ENCODE data around the gene NRXN3.

The NRXN3 gene

GRCh38 chr14:79693935-79694334 is 1523.8 kb downstream of the NRXN3 start:
- H3K79me2 ChIP-seq (ENCODE audit: insufficient read depth, low read length), result no peaks in the 10 kb centered on the region
- no peaks in the 10 kb centered on the region for H3K9me2 ChIP-seq (replicated peaks; ENCODE audit: insufficient read depth, low read length)
- no peaks in the 10 kb centered on the region for H3K27me3 ChIP-seq (ENCODE audit: low read length)
- H2AFZ ChIP-seq (ENCODE audit: low read depth, low read length, severe bottlenecking), result no peak overlapping the region
- no peaks in the 10 kb centered on the region for H3F3A ChIP-seq (ENCODE audit: insufficient read depth)
- no peaks in the 10 kb centered on the region for H4K20me1 ChIP-seq (ENCODE audit: low read depth, low read length)
- no peak overlapping the region for H3K4me3 ChIP-seq (ENCODE audit: insufficient read depth, low read length, poor library complexity, severe bottlenecking)
- no peak overlapping the region for H3K27ac ChIP-seq (ENCODE audit: low read depth, low read length)
- no peak overlapping the region for H3K9ac ChIP-seq (ENCODE audit: low read length)
- no peaks in the 10 kb centered on the region for H3K36me3 ChIP-seq (ENCODE audit: low read length)
- TF ChIP-seq EZH2phosphoT487 (conservative IDR thresholded peaks at IDR 0.05; ENCODE audit: low read length) (no peak), CTCF (IDR thresholded peaks at IDR 0.05; ENCODE audit: insufficient read depth, low read length, poor library complexity, severe bottlenecking) (no peak)
- no peak overlapping the region for H3K4me2 ChIP-seq (ENCODE audit: low read depth, low read length, poor library complexity, severe bottlenecking)
- H3K9me3 ChIP-seq (ENCODE audit: insufficient read depth, low read length), result no peaks in the 10 kb centered on the region

- no peak overlapping the region for H3K4me2 ChIP-seq (ENCODE audit: low read depth, low read length, poor library complexity, severe bottlenecking)
- H4K20me1 ChIP-seq (ENCODE audit: low read depth, low read length), result no peaks in the 10 kb centered on the region
- TF ChIP-seq EZH2phosphoT487 (conservative IDR thresholded peaks at IDR 0.05; ENCODE audit: low read length), result no peak
- TF ChIP-seq CTCF (IDR thresholded peaks at IDR 0.05; ENCODE audit: insufficient read depth, low read length, poor library complexity, severe bottlenecking), result no peak
- no peak overlapping the region for H3K4me3 ChIP-seq (ENCODE audit: insufficient read depth, low read length, poor library complexity, severe bottlenecking)
- H3F3A ChIP-seq (ENCODE audit: insufficient read depth), result no peaks in the 10 kb centered on the region
- no peaks in the 10 kb centered on the region for H3K9me3 ChIP-seq (ENCODE audit: insufficient read depth, low read length)
- H3K79me2 ChIP-seq (ENCODE audit: insufficient read depth, low read length), result no peaks in the 10 kb centered on the region
- H3K27ac ChIP-seq (ENCODE audit: low read depth, low read length), result no peak overlapping the region
- no peaks in the 10 kb centered on the region for H3K9me2 ChIP-seq (replicated peaks; ENCODE audit: insufficient read depth, low read length)
- H3K9ac ChIP-seq (ENCODE audit: low read length), result no peak overlapping the region
- H3K27me3 ChIP-seq (ENCODE audit: low read length), result no peaks in the 10 kb centered on the region
- no peak overlapping the region for H2AFZ ChIP-seq (ENCODE audit: low read depth, low read length, severe bottlenecking)
- no peaks in the 10 kb centered on the region for H3K36me3 ChIP-seq (ENCODE audit: low read length)
Measured at GRCh38 chr14:79695307-79695706, 1525.1 kb downstream of the NRXN3 start.

GRCh38 chr14:79698298-79698711 is 1528.1 kb downstream of the NRXN3 start:
- TF ChIP-seq CTCF (IDR thresholded peaks at IDR 0.05; ENCODE audit: insufficient read depth, low read length, poor library complexity, severe bottlenecking), result no peak
- TF ChIP-seq EZH2phosphoT487 (conservative IDR thresholded peaks at IDR 0.05; ENCODE audit: low read length), result no peak
- H3K27ac ChIP-seq (ENCODE audit: low read depth, low read length), result no peak overlapping the region
- H3K9ac ChIP-seq (ENCODE audit: low read length), result no peak overlapping the region
- H3K9me2 ChIP-seq (replicated peaks; ENCODE audit: insufficient read depth, low read length), result no peaks in the 10 kb centered on the region
- H3K9me3 ChIP-seq (ENCODE audit: insufficient read depth, low read length), result no peaks in the 10 kb centered on the region
- no peak overlapping the region for H2AFZ ChIP-seq (ENCODE audit: low read depth, low read length, severe bottlenecking)
- no peaks in the 10 kb centered on the region for H3K36me3 ChIP-seq (ENCODE audit: low read length)
- H3K79me2 ChIP-seq (ENCODE audit: insufficient read depth, low read length), result no peaks in the 10 kb centered on the region
- no peak overlapping the region for H3K4me2 ChIP-seq (ENCODE audit: low read depth, low read length, poor library complexity, severe bottlenecking)
- no peak overlapping the region for H3K4me3 ChIP-seq (ENCODE audit: insufficient read depth, low read length, poor library complexity, severe bottlenecking)
- no peaks in the 10 kb centered on the region for H4K20me1 ChIP-seq (ENCODE audit: low read depth, low read length)
- H3K27me3 ChIP-seq (ENCODE audit: low read length), result no peaks in the 10 kb centered on the region
- no peaks in the 10 kb centered on the region for H3F3A ChIP-seq (ENCODE audit: insufficient read depth)
